Left hindlimb (tissue), 1 donor: ENCODE data around the gene TLE4.
"Not testable (repeated sequence)": the region's sequence is repeated elsewhere in the genome, so short reads cannot be mapped to it uniquely, and the experiment has no call there.

ENCODE experiments used
- DNase-seq: peaks from one replicate; pipeline ENCODE4 v3.0.0-alpha.2; 2018

Gene TLE4

GRCh38 chr9:79604921-79605562, 33.3 kb downstream of the TLE4 start:
- no peak for DNase-seq

GRCh38 chr9:79606529-79606928, 34.8 kb downstream of the TLE4 start:
- not testable (repeated sequence) for DNase-seq

GRCh38 chr9:79609468-79610018, 37.8 kb downstream of the TLE4 start:
- no peak for DNase-seq

GRCh38 chr9:79610019-79610631, 38.4 kb downstream of the TLE4 start:
- no peak for DNase-seq

- no peak for DNase-seq
Measured at GRCh38 chr9:79610791-79611614, 39.2 kb downstream of the TLE4 start.

GRCh38 chr9:79613145-79613544, 41.4 kb downstream of the TLE4 start:
- no peak for DNase-seq

GRCh38 chr9:79615038-79615437, 43.3 kb downstream of the TLE4 start:
- DNase-seq, result no peak

GRCh38 chr9:79616013-79616412, 44.2 kb downstream of the TLE4 start:
- DNase-seq, result no peak

GRCh38 chr9:79616971-79617370, 45.2 kb downstream of the TLE4 start:
- DNase-seq, result no peak

- DNase-seq, result no peak
Measured at GRCh38 chr9:79617395-79617794, 45.6 kb downstream of the TLE4 start.

- DNase-seq, result no peak
Measured at GRCh38 chr9:79619930-79620329, 48.2 kb downstream of the TLE4 start.

- DNase-seq, result no peak
Measured at GRCh38 chr9:79621916-79622575, 50.3 kb downstream of the TLE4 start.

GRCh38 chr9:79623799-79624721, 52.3 kb downstream of the TLE4 start:
- DNase-seq, result peak; percentile 38

GRCh38 chr9:79629721-79630120, 58.0 kb downstream of the TLE4 start:
- DNase-seq, result no peak

GRCh38 chr9:79630521-79631403, 59.0 kb downstream of the TLE4 start:
- no peak for DNase-seq

GRCh38 chr9:79632060-79632459, 60.3 kb downstream of the TLE4 start:
- DNase-seq, result no peak

GRCh38 chr9:79632705-79633104, 60.9 kb downstream of the TLE4 start:
- no peak for DNase-seq

GRCh38 chr9:79633558-79633957, 61.8 kb downstream of the TLE4 start:
- no peak for DNase-seq

GRCh38 chr9:79637177-79637925, 65.6 kb downstream of the TLE4 start:
- DNase-seq, result no peak

GRCh38 chr9:79638806-79639205, 67.0 kb downstream of the TLE4 start:
- DNase-seq, result no peak
